HepG2 (cell line): ENCODE results near the gene NHERF2. TPM values are rescaled to one million over a fixed set of nuclear protein-coding genes. Genes with fewer than 3 reads are reported as not detected.

Experiments
- BORCS8-MEF2B ChIP-seq: sonication (generic); formaldehyde crosslinking; IDR thresholded peaks from 2 replicates; pipeline ENCODE4 v1.8.0; 2022; ENCODE audit warnings: mild to moderate bottlenecking, missing genetic modification reagents
- CBFB ChIP-seq: sonication (generic); formaldehyde crosslinking; IDR thresholded peaks from 2 replicates; pipeline ENCODE4 v1.4.0; 2020; ENCODE audit warnings: missing genetic modification reagents
- DZIP1 ChIP-seq: sonication (generic); formaldehyde crosslinking; IDR thresholded peaks from 2 replicates; pipeline ENCODE4 v1.5.0; 2020; ENCODE audit warnings: mild to moderate bottlenecking, missing genetic modification reagents
- EP300 ChIP-seq, 3 experiments: sonication (generic) in 1 of 3; formaldehyde crosslinking in 1 of 3; IDR thresholded peaks; 2 replicates each; pipeline versions ENCODE4 v1.5.1 to v1.6.1; 2011 to 2020; ENCODE audit warnings: low read depth in 2 of 3, low read length in 2 of 3, borderline replicate concordance in 1 of 3, improper control_type of control experiment in 1 of 3, mild to moderate bottlenecking in 1 of 3, missing genetic modification reagents in 1 of 3, moderate library complexity in 1 of 3
- HES4 ChIP-seq: sonication (generic); formaldehyde crosslinking; IDR thresholded peaks from 2 replicates; pipeline ENCODE4 v1.9.0; 2021; ENCODE audit warnings: mild to moderate bottlenecking, missing genetic modification reagents, borderline replicate concordance
- HNRNPUL1 ChIP-seq: fragments of 200-400 bp; formaldehyde crosslinking; IDR thresholded peaks from 2 replicates; pipeline ENCODE4 v1.6.1; 2017; ENCODE audit warnings: low read depth, mild to moderate bottlenecking, low read length, moderate library complexity
- JDP2 ChIP-seq: sonication (generic); formaldehyde crosslinking; IDR thresholded peaks from 2 replicates; pipeline ENCODE4 v1.8.1; 2022; ENCODE audit warnings: missing genetic modification reagents, borderline replicate concordance
- JUN ChIP-seq: sonication (generic); formaldehyde crosslinking; IDR thresholded peaks from 2 replicates; pipeline ENCODE4 v1.4.0; 2020; ENCODE audit warnings: mild to moderate bottlenecking, missing genetic modification reagents
- JUND ChIP-seq: sonication (generic); formaldehyde crosslinking; IDR thresholded peaks from 2 replicates; pipeline ENCODE4 v1.8.0; 2022; ENCODE audit warnings: mild to moderate bottlenecking, missing genetic modification reagents
- MED1 ChIP-seq: sonication (generic); formaldehyde crosslinking; IDR thresholded peaks from 2 replicates; pipeline ENCODE4 v1.4.0; 2020; ENCODE audit warnings: missing genetic modification reagents
- NFKB2 ChIP-seq: sonication (generic); formaldehyde crosslinking; IDR thresholded peaks from 2 replicates; pipeline ENCODE4 v1.4.0; 2020; ENCODE audit warnings: missing genetic modification reagents, borderline replicate concordance
- NONO ChIP-seq, 2 experiments: fragments of 450-650 bp in 1 of 2; sonication (generic) in 1 of 2; formaldehyde crosslinking in 1 of 2; IDR thresholded peaks in 1 of 2; conservative IDR thresholded peaks in 1 of 2; 2 replicates each; pipeline versions ENCODE4 v1.6.1 to v1.8.0; 2017 to 2022; ENCODE audit warnings: mild to moderate bottlenecking in 1 of 2, missing genetic modification reagents in 1 of 2, moderate library complexity in 1 of 2
- PLSCR1 ChIP-seq: sonication (generic); formaldehyde crosslinking; IDR thresholded peaks from 2 replicates; pipeline ENCODE4 v1.5.0; 2020; ENCODE audit warnings: missing genetic modification reagents, mild to moderate bottlenecking, borderline replicate concordance
- PRMT3 ChIP-seq: sonication (generic); formaldehyde crosslinking; IDR thresholded peaks from 2 replicates; pipeline ENCODE4 v1.8.1; 2022; ENCODE audit warnings: low read depth, mild to moderate bottlenecking, moderate library complexity, missing genetic modification reagents, borderline replicate concordance
- SMYD3 ChIP-seq: sonication (generic); formaldehyde crosslinking; IDR thresholded peaks from 2 replicates; pipeline ENCODE4 v1.8.1; 2023; ENCODE audit warnings: mild to moderate bottlenecking, missing genetic modification reagents
- ZBTB8A ChIP-seq: sonication (generic); formaldehyde crosslinking; IDR thresholded peaks from 2 replicates; pipeline ENCODE4 v1.4.0; 2020; ENCODE audit warnings: mild to moderate bottlenecking, low read depth, missing genetic modification reagents, borderline replicate concordance
- ZFY ChIP-seq: sonication (generic); formaldehyde crosslinking; IDR thresholded peaks from 2 replicates; pipeline ENCODE4 v1.4.0; 2020; ENCODE audit warnings: missing genetic modification reagents
- ZNF225 ChIP-seq: sonication (generic); formaldehyde crosslinking; IDR thresholded peaks from 2 replicates; pipeline ENCODE4 v1.4.0; 2020; ENCODE audit warnings: mild to moderate bottlenecking, missing genetic modification reagents
- ZNF546 ChIP-seq: sonication (generic); formaldehyde crosslinking; conservative IDR thresholded peaks from 2 replicates; pipeline ENCODE4 v1.8.1; 2023; ENCODE audit warnings: mild to moderate bottlenecking, missing genetic modification reagents
- ZNF549 ChIP-seq: sonication (generic); formaldehyde crosslinking; IDR thresholded peaks from 2 replicates; pipeline ENCODE4 v1.5.0; 2020; ENCODE audit warnings: missing genetic modification reagents
- ZNF703 ChIP-seq: sonication (generic); formaldehyde crosslinking; IDR thresholded peaks from 2 replicates; pipeline ENCODE4 v1.5.1; 2020; ENCODE audit warnings: missing genetic modification reagents, mild to moderate bottlenecking, moderate library complexity, borderline replicate concordance
- polyA plus RNA-seq, 8 experiments: library from polyadenylated mRNA; depleted of rRNA in 3 of 8; stranded (reverse) in 7 of 8; unstranded in 1 of 8; fragments of >200 nt; fragmentation: Illumina TruSeq in 4 of 8; extraction: Trizol in 4 of 8; gene quantifications; 2 replicates each; pipeline versions ENCODE4 v1.2.1 to v1.2.3, GENCODE V29; 2011 to 2016; ENCODE audit warnings: low read depth in 4 of 8, missing spikeins in 1 of 8, mixed read lengths in 1 of 8; ENCODE audit not compliant: insufficient read depth in 1 of 8
- total RNA-seq, 5 experiments: library from RNA; depleted of rRNA; stranded (reverse); fragments of >200 nt; fragmentation: Illumina TruSeq; extraction: Trizol; gene quantifications; 2 replicates each; pipeline ENCODE4 v1.2.3, GENCODE V29; 2016; ENCODE audit warnings: low read depth in 1 of 5
- TF ChIP-seq, protein P1 (sequence below): IDR thresholded peaks from 2 replicates; pipeline ENCODE4 v1.6.1; 2016; ENCODE audit warnings: control low read depth
- TF ChIP-seq, protein P2 (sequence below): sonication (generic); formaldehyde crosslinking; IDR thresholded peaks from 2 replicates; pipeline ENCODE4 v1.8.1; 2023; ENCODE audit warnings: mild to moderate bottlenecking, missing genetic modification reagents

The NHERF2 gene
- total and polyA plus RNA-seq, 2 of the 13 experiments (the other 11 are each of a cell fraction or from before 2014, with no cell fraction given): 23.7 to 39.3 TPM

GRCh38 chr16:2023092-2024031 is 3.3 kb upstream of the NHERF2 start (continued):
- TF ChIP-seq PLSCR1 (CRISPR knock-in tag): no peak
- no peak for TF ChIP-seq ZBTB8A (CRISPR knock-in tag)
- TF ChIP-seq SMYD3 (CRISPR knock-in tag): no peak
- TF ChIP-seq HNRNPUL1: no peak
- TF ChIP-seq NONO (IDR thresholded peaks at IDR 0.05): no peak
- 0 out of 2 replicates have a peak, but pooled peaks have one; percentile 44 for TF ChIP-seq NONO (CRISPR knock-in tag; conservative IDR thresholded peaks at IDR 0.05)
- peak; percentile 63; the same call in 1 of the 2 replicates for TF ChIP-seq MED1
- TF ChIP-seq JDP2 (CRISPR knock-in tag): no peak
- no peak for TF ChIP-seq EP300 (IDR thresholded peaks at IDR 0.05; ENCODE audit: low read depth in 2 of 2, low read length in 2 of 2)
- TF ChIP-seq EP300 (CRISPR knock-in tag; IDR thresholded peaks at IDR 0.05; ENCODE audit: borderline replicate concordance): no peak
- no peak for TF ChIP-seq ZNF549 (CRISPR knock-in tag)
- TF ChIP-seq JUND (CRISPR knock-in tag): no peak
- no peak for TF ChIP-seq ZNF225
- TF ChIP-seq ZFY (CRISPR knock-in tag): peak; percentile 74
- TF ChIP-seq, protein P1, sequence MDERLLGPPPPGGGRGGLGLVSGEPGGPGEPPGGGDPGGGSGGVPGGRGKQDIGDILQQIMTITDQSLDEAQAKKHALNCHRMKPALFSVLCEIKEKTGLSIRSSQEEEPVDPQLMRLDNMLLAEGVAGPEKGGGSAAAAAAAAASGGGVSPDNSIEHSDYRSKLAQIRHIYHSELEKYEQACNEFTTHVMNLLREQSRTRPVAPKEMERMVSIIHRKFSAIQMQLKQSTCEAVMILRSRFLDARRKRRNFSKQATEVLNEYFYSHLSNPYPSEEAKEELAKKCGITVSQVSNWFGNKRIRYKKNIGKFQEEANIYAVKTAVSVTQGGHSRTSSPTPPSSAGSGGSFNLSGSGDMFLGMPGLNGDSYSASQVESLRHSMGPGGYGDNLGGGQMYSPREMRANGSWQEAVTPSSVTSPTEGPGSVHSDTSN (CRISPR knock-in tag): no peak
- TF ChIP-seq CBFB (CRISPR knock-in tag): peak; percentile 46; the same call in 1 of the 2 replicates
- no peak for TF ChIP-seq PRMT3
- TF ChIP-seq ZNF703 (CRISPR knock-in tag): no peak
- TF ChIP-seq NFKB2 (CRISPR knock-in tag): no peak
- TF ChIP-seq, protein P2, sequence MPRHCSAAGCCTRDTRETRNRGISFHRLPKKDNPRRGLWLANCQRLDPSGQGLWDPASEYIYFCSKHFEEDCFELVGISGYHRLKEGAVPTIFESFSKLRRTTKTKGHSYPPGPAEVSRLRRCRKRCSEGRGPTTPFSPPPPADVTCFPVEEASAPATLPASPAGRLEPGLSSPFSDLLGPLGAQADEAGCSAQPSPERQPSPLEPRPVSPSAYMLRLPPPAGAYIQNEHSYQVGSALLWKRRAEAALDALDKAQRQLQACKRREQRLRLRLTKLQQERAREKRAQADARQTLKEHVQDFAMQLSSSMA (CRISPR knock-in tag): no peak
- TF ChIP-seq HES4 (CRISPR knock-in tag): peak; percentile 55; the same call in 1 of the 2 replicates
- TF ChIP-seq JUN: no peak
- TF ChIP-seq ZNF546: no peak
- 0 out of 2 replicates have a peak, but pooled peaks have one; percentile 90 for TF ChIP-seq DZIP1 (CRISPR knock-in tag)
- no peak for TF ChIP-seq BORCS8-MEF2B
